Stimulated activated effector memory CD8-positive, alpha-beta T cell treated with anti-CD3 and anti-CD28 coated beads, Interleukin-12 subunit alpha, Interleukin-12 subunit beta, amount 100 ng/mL, for 72 hours (primary cell): ENCODE measurements around the gene COTL1.

Experiments used
- ATAC-seq: fragments of 150-1000 bp; cut with Tn5 transposase; 2 replicates; pipeline ENCODE4 v1.10.0; 2021
- DNase-seq, 2 donors: peaks; one replicate each; pipeline ENCODE4 v3.0.0; 2021 to 2022; ENCODE audit warnings: low spot score in 2 of 2
- H3K27ac Mint-ChIP-seq: one replicate; pipeline ENCODE4 v1.8.0; 2022; ENCODE audit warnings: mild to moderate bottlenecking, mixed read lengths
- H3K36me3 Mint-ChIP-seq: one replicate; pipeline ENCODE4 v1.8.0; 2022; ENCODE audit warnings: mild to moderate bottlenecking, mixed read lengths
- H3K4me1 Mint-ChIP-seq: one replicate; pipeline ENCODE4 v1.8.0; 2022; ENCODE audit warnings: mixed read lengths
- H3K4me3 Mint-ChIP-seq: one replicate; pipeline ENCODE4 v1.8.0; 2022; ENCODE audit warnings: mild to moderate bottlenecking, mixed read lengths
- H3K9me3 Mint-ChIP-seq: one replicate; pipeline ENCODE4 v1.8.0; 2022; ENCODE audit warnings: mixed read lengths

Gene COTL1

DNA sequence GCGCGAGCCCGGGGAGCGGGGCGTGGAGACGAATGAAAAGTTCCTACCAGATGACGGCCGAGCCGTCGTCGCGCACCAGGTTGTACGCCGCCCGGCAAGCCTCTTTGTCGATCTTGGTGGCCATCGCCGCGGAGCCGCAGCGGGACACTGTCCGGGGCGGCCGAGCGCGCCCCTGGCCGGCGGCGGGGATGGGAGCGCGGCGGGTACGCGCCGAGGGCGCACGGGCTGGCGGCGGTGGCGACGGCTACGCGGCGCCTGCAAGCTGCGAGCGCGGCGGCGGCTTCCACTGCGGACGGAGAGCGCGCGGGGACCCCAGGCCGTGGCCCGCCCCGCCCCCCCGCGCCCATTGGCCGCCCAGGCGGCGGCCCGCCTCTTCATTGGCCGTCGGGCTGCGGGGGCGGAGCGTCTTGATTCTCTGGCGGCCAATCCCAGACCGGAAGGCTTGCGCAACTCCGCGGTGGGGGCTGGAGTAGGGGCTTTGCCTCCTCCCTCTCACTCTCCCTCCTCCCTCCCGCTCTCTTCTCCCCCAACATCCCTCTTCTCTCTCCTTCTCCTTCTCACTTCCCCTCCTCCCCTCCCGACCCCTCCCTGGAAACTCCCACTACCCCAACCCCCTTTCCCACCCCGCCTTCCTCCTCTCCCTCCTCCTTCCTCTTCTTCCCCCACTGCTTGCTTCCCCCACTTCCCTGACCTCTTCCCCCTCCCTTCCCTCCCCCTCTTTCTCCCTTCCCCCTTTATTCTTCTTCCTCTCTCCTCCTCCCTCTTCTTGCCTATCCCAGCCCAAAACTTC, at the start of gene COTL1:
COTL1 (minus strand) TSS at position 288 of the 790 bp plus-strand sequence; CDS start at position 124, 164 bp downstream.
- peak within 1 kb of the TSS; percentile 92 for H3K4me3 Mint-ChIP-seq
- H3K4me1 Mint-ChIP-seq = peaks cover 55% of the 10 kb centered on the region
- ATAC-seq (peak; percentile 86), DNase-seq (peak; percentile 83 to 92)
- H3K9me3 Mint-ChIP-seq = no peaks in the 10 kb centered on the region
- peaks cover 48% of the 10 kb centered on the region for H3K36me3 Mint-ChIP-seq
- H3K27ac Mint-ChIP-seq = peak within 1 kb of the TSS; percentile 79

DNA sequence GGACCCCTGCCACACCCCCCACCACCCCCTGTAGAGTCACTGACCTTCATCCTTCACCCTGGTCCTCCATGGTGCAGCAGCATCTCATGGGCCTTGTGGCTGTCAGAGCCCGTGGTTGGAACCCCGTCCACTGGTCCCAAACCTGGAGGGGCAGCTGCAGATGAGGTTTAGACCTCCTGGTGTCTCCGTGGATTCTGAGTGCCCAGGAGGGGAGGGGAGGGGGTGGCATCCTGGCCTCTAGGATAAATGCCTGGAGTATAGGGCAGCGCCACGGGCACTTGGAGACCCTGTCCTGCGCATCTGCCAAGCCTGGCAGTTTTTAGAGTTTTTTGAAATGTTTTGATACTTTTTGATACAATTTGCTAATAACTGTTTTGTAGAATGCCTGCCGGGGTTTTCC, 48.0 kb upstream of the COTL1 start:
- ATAC-seq = no peak
- no peak overlapping the region for H3K4me3 Mint-ChIP-seq
- H3K27ac Mint-ChIP-seq = no peak overlapping the region
- peaks cover 61% of the 10 kb centered on the region for H3K36me3 Mint-ChIP-seq
- no peak for DNase-seq
- H3K9me3 Mint-ChIP-seq = no peaks in the 10 kb centered on the region
- H3K4me1 Mint-ChIP-seq = peaks cover 14% of the 10 kb centered on the region

- H3K4me3 Mint-ChIP-seq = no peak overlapping the region
- H3K9me3 Mint-ChIP-seq = no peaks in the 10 kb centered on the region
- no peak for DNase-seq
- H3K4me1 Mint-ChIP-seq = peaks cover 14% of the 10 kb centered on the region
- peaks cover 66% of the 10 kb centered on the region for H3K36me3 Mint-ChIP-seq
- H3K27ac Mint-ChIP-seq = no peak overlapping the region
- ATAC-seq = no peak
Measured at GRCh38 chr16:84665359-84665758, 47.5 kb upstream of the COTL1 start.

DNA sequence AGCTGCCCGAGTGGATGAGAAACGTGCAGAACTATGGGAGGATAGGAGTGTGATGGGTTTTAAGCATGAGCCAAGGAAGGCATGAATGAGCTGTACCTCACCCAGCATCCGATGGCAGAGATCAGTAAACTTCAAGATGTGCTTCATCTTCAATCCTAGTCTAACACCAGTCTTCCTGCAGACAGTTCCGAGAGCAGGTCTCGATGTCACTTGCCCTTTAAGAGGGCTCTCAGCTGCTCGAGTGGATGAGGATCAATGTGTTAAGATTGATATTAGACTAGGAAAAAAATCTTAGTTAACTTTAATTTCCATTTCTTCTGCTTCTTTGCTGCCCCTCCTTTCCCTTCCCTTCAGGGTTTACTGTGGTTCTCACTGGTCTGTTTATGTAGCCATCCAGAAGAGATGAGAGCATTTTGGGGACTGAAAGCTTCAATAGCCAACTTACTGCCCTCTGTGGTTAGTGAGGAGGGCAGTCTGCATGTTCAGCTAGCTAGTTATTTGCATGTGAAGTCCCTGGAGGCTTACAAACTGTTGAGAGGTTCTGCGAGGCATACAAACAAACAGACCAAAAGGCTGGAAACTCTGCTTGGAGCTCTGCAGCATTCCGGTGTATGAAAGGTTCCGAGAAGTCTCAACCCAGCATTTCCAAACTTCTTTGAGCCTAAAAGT, 45.7 kb upstream of the COTL1 start:
- H3K36me3 Mint-ChIP-seq = peaks cover 84% of the 10 kb centered on the region
- ATAC-seq = no peak
- peaks cover 14% of the 10 kb centered on the region for H3K4me1 Mint-ChIP-seq
- H3K4me3 Mint-ChIP-seq = no peak overlapping the region
- DNase-seq = no peak
- no peaks in the 10 kb centered on the region for H3K9me3 Mint-ChIP-seq
- peak overlapping the region; percentile 37 for H3K27ac Mint-ChIP-seq

DNA sequence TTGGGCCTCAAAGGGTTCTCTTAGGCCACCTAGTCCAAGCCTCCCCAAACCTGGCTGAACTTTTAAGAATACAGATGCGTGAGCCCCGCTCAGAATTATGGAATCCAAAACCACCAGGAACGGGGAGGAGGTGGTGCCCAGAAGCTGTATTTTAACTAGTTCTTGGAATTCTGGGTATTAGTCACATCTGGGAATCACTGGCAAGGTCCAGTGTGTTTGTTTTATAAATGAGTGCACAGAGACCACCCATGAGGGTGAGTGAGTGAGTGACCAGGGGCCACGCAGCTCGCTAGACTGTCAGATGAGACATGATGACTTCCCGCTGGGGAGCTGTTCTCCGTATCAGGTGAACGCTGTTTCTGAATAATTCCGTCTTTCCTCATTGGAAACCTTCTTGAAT, 44.6 kb upstream of the COTL1 start:
- H3K4me3 Mint-ChIP-seq = no peak overlapping the region
- H3K4me1 Mint-ChIP-seq = peaks cover 14% of the 10 kb centered on the region
- no peak for ATAC-seq
- DNase-seq = no peak
- H3K27ac Mint-ChIP-seq = no peak overlapping the region
- no peaks in the 10 kb centered on the region for H3K9me3 Mint-ChIP-seq
- H3K36me3 Mint-ChIP-seq = peaks cover 92% of the 10 kb centered on the region

GRCh38 chr16:84661418-84662060, 43.7 kb upstream of the COTL1 start:
- peaks cover 92% of the 10 kb centered on the region for H3K36me3 Mint-ChIP-seq
- no peak overlapping the region for H3K27ac Mint-ChIP-seq
- DNase-seq = no peak
- peaks cover 19% of the 10 kb centered on the region for H3K4me1 Mint-ChIP-seq
- no peaks in the 10 kb centered on the region for H3K9me3 Mint-ChIP-seq
- ATAC-seq = no peak
- H3K4me3 Mint-ChIP-seq = no peak overlapping the region

DNA sequence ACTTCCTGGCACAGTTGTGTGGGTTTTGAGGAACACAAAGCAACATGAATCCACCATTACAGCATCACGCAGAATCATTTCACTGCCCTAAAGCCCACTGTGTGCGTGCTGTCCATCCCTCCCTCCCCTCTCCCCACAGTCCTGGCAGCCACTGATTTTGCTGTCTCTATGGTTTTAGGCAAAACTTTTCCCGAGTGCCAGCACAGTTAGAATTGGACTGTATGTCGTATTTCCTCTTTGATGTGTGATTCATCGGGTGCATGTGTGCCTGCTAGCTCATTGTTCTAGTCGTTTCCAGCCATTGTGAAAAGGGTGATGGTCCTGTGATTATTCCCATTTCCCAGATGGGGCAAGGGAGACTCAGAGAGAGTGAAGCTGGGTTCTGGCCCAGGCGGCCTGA, 43.1 kb upstream of the COTL1 start:
- peaks cover 94% of the 10 kb centered on the region for H3K36me3 Mint-ChIP-seq
- H3K4me1 Mint-ChIP-seq = peaks cover 24% of the 10 kb centered on the region
- ATAC-seq = no peak
- H3K9me3 Mint-ChIP-seq = no peaks in the 10 kb centered on the region
- H3K4me3 Mint-ChIP-seq = no peak overlapping the region
- DNase-seq = no peak
- no peak overlapping the region for H3K27ac Mint-ChIP-seq

GRCh38 chr16:84659656-84660300, 41.9 kb upstream of the COTL1 start:
- Mint-ChIP-seq H3K4me1 (peaks cover 30% of the 10 kb centered on the region), H3K36me3 (peaks cover 100% of the 10 kb centered on the region), H3K27ac (no peak overlapping the region), H3K9me3 (no peaks in the 10 kb centered on the region), H3K4me3 (no peak overlapping the region)
- DNase-seq (no peak), ATAC-seq (no peak)

DNA sequence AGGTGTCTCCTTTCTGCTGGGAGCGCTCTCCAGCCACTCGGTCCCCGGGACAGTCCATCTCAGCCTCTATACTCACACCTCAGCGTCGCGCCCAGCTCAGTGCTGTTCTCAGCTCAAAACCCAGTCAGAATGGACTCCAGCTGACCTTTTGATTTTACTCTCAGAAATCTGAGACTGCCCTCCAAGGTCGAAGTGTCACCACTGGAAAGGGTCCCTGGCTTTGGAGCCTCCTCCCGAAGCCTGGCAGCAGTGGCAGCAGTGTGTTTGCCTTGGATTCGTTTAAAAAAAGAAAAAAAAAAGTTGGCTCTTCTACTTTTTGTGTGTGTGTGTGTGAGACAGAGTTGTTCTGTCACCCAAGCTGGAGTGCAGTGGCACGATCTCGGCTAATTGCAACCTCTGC, 40.8 kb upstream of the COTL1 start:
- DNase-seq = no peak
- ATAC-seq = no peak
- no peak overlapping the region for H3K27ac Mint-ChIP-seq
- H3K4me1 Mint-ChIP-seq = peaks cover 33% of the 10 kb centered on the region
- H3K9me3 Mint-ChIP-seq = no peaks in the 10 kb centered on the region
- H3K4me3 Mint-ChIP-seq = no peak overlapping the region
- peaks cover 100% of the 10 kb centered on the region for H3K36me3 Mint-ChIP-seq

GRCh38 chr16:84657229-84657837, 39.5 kb upstream of the COTL1 start:
- Mint-ChIP-seq H3K9me3 (no peaks in the 10 kb centered on the region), H3K4me3 (no peak overlapping the region), H3K27ac (no peak overlapping the region), H3K36me3 (peaks cover 100% of the 10 kb centered on the region), H3K4me1 (peaks cover 44% of the 10 kb centered on the region)
- DNase-seq (no peak), ATAC-seq (no peak)

- H3K9me3 Mint-ChIP-seq = no peaks in the 10 kb centered on the region
- no peak for DNase-seq
- no peak for ATAC-seq
- peak overlapping the region; percentile 10 for H3K27ac Mint-ChIP-seq
- H3K4me3 Mint-ChIP-seq = no peak overlapping the region
- peaks cover 100% of the 10 kb centered on the region for H3K36me3 Mint-ChIP-seq
- H3K4me1 Mint-ChIP-seq = peaks cover 49% of the 10 kb centered on the region
Measured at GRCh38 chr16:84656649-84657048, 38.8 kb upstream of the COTL1 start.

- no peak for ATAC-seq
- Mint-ChIP-seq H3K4me3 (no peak overlapping the region), H3K9me3 (no peaks in the 10 kb centered on the region), H3K27ac (no peak overlapping the region), H3K36me3 (peaks cover 100% of the 10 kb centered on the region), H3K4me1 (peaks cover 59% of the 10 kb centered on the region)
- DNase-seq = no peak
Measured at GRCh38 chr16:84654998-84655397, 37.1 kb upstream of the COTL1 start.

GRCh38 chr16:84654238-84654637, 36.4 kb upstream of the COTL1 start:
- peaks cover 66% of the 10 kb centered on the region for H3K4me1 Mint-ChIP-seq
- ATAC-seq = no peak
- H3K9me3 Mint-ChIP-seq = no peaks in the 10 kb centered on the region
- DNase-seq = no peak
- no peak overlapping the region for H3K4me3 Mint-ChIP-seq
- H3K27ac Mint-ChIP-seq = no peak overlapping the region
- H3K36me3 Mint-ChIP-seq = peaks cover 94% of the 10 kb centered on the region

DNA sequence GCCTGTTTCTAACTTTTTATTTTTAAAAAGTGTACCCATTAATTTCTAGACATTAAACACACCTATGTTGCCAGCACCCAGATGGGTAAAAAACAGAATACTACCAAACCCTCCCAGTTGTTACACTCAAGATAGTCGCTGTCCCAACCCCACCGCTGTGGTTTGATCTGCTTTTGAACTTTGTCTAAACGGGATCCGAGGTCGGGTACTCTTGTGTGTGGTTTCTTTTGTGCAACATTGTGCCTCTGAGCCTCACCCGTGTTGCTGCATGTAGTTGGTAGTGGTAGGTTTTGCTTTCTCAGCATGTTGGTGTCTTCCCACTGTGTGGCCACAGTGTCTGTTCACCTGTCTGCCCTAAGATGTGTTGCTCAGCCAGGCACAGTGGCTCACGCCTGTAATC, 34.7 kb upstream of the COTL1 start:
- Mint-ChIP-seq H3K9me3 (no peaks in the 10 kb centered on the region), H3K27ac (peak overlapping the region; percentile 50), H3K4me1 (peaks cover 75% of the 10 kb centered on the region), H3K36me3 (peaks cover 85% of the 10 kb centered on the region), H3K4me3 (no peak overlapping the region)
- ATAC-seq (no peak), DNase-seq (no peak)
